NCI-H2107 treated with DMSO at 0.1 percent for 48 hours (cell line): Measurements from ENCODE around the gene PALLD.

Source experiments
- DNase-seq: peaks from one replicate; lab custom pipeline; 2025; ENCODE audit not compliant: unreplicated experiment; lab: John Stamatoyannopoulos, UW

The PALLD gene

DNA sequence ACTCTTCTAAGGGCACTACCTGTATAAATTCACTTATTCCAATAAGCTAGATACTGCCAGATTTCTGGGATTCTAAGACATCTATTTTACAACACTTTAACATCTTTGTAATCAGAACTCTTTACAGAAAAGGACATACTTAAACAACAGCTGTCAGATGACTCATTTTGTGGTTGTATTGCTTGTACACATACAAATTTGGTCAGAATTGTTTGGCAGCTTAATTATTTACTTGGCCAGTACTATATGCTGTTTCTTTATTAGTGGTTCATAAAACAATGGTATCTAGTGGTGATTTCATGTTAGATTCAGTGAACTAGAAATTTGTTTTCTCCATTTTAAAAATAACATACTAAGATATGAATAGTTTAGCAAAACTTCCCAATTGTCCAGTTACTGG is 27.2 kb downstream of the PALLD start:
- DNase-seq: no peak

GRCh38 chr4:168524897-168525296 is 28.0 kb downstream of the PALLD start:
- no peak for DNase-seq

GRCh38 chr4:168527560-168527959 is 30.7 kb downstream of the PALLD start:
- DNase-seq: no peak

- DNase-seq: no peak
Measured at GRCh38 chr4:168528131-168528949, 31.5 kb downstream of the PALLD start.

GRCh38 chr4:168529257-168529656 is 32.4 kb downstream of the PALLD start:
- DNase-seq: no peak

GRCh38 chr4:168531305-168531704 is 34.5 kb downstream of the PALLD start:
- no peak for DNase-seq

GRCh38 chr4:168534535-168534934 is 37.7 kb downstream of the PALLD start:
- no peak for DNase-seq

DNA sequence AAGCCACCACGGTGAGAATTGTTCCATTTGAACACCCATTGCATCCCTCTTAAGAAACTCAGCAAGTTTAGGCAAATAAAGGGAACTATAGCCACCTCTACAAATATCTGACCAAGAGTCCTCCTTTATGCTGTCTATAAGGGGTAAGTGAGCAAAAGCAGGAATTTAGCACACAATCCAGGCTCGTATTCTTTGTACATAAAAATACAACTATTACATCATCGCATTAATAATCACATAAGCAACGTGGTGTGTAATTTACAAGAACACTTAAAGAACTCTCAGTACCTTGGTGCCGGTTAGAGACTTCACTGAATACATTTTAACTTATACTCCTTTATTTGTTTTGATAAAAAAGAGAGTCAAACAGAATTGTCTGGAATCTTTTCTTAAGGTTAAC is 38.8 kb downstream of the PALLD start:
- DNase-seq: no peak

GRCh38 chr4:168536448-168536847 is 39.6 kb downstream of the PALLD start:
- DNase-seq: no peak

DNA sequence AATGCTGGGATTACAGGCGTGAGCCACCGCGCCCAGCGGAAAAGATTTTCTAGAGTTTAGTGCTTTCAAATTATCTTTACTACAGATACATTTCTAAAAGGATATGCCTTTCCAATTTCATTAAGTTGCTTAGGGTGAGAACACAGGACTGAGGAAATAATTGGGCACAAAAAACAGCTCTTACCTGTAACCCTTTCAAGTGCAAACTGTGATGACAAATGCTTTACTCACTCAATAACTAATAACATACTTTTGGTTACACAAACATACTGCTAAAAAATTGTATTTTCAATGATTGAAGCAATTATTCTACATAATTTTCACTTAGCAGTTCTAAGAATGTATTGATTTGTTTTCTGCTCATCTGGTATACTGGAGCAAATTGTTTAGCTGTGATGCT is 40.2 kb downstream of the PALLD start:
- no peak for DNase-seq

GRCh38 chr4:168537571-168537970 is 40.7 kb downstream of the PALLD start:
- DNase-seq: no peak

DNA sequence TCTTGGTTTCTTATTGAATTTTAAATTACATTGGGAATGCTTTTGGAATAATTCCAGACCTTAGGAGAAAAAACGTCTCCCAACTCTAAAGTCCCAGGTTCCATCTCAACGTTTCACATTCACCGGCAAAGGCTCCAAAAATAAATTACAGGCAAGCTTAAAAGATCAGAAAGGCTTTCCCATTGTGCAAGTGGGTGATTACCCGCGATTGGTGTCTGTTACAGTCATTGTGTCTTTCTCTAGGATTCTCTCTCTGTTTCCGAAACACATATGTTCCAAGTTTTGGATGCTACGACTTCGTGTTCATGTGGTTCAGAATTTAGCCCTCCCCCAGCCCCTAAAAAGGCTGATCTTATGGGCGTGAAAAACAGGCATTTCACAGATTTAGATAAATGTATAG is 41.8 kb downstream of the PALLD start:
- DNase-seq: no peak

DNA sequence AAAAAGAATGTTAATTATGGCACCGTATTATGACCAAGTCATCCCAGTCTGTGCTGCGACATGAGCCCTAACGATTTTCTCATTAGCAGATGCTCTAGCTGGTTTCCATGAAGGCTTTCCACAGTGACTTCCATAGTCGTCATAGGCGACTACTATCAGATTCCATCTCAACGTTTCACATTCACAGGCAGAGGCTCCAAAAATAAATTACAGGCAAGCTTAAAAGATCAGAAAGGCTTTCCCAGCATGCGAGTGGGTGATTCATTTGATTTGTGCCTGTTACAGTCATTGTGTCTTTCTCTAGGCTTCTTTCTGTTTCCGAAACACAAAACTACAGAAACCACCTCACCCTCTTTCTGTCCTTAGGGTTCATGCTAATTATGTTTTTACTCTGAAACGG is 43.2 kb downstream of the PALLD start:
- no peak for DNase-seq

DNA sequence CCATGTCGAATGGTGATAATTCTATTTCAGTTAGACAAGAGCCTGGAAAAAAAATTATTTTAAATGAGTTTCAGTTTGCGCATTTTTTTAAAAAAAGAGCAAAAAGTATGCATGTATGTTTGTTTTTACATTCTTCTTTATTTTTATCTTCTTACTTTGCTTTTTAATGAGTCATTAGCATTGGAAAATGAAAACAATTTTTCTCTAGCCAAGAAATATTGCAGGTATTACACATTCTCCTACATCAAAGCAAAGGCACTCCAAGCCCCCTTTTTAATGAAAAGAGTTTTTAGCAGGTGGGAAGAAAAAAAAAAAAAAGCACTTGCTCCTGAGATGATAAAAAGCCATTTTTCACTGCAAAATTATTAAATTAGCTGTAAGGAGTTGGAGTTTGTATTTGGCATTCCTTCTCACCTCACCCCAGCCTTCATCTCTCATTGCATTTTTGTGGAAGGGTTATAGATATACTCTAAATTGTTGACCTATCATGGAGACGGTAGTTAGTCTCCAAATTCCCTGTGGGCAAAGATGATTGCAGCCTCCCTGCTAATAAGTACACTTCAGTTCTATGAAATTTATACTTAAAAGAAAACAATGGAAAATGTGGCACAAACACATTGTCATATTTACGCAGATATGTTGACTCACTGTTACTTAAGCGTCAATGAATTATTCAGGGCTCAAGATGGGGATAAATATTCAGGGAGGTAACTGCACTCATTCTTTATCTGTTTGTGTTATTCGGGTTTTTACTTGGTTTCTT is 43.8 kb downstream of the PALLD start:
- no peak for DNase-seq

DNA sequence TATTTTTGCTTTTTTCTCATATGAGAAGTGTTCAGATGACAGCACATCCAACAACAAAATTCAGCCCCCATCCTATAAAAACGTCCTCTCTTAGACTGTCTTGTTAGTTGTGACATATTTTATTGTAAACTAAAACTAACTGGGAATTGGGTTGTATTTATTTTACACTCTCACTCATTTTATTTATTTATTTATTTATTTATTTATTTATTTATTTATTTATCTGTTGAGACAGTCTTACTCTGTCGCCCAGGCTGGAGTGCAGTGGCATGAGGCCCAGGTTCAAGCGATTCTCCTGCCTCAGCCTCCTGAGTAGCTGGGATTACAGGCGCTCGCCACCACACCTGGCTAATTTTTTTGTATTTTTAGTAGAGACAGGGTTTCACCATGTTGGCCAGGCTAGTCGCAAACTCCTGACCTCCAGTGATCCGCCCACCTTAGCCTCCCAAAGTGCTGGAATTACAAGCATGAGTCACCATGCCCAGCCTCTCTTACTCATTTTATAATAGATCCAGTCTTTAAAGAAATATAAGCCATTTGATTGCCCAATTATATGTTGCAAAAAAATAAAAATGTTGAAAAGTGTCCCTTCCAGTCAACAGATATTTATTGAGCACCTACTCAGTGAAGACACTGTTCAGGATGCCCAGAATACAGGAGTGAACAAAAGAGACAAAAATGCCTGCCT is 44.6 kb downstream of the PALLD start:
- no peak for DNase-seq

- no peak for DNase-seq
Measured at GRCh38 chr4:168549143-168549542, 52.3 kb downstream of the PALLD start.

GRCh38 chr4:168550064-168550766 is 53.4 kb downstream of the PALLD start:
- no peak for DNase-seq

- no peak for DNase-seq
Measured at GRCh38 chr4:168551211-168551610, 54.4 kb downstream of the PALLD start.

- no peak for DNase-seq
Measured at GRCh38 chr4:168551945-168552695, 55.3 kb downstream of the PALLD start.

DNA sequence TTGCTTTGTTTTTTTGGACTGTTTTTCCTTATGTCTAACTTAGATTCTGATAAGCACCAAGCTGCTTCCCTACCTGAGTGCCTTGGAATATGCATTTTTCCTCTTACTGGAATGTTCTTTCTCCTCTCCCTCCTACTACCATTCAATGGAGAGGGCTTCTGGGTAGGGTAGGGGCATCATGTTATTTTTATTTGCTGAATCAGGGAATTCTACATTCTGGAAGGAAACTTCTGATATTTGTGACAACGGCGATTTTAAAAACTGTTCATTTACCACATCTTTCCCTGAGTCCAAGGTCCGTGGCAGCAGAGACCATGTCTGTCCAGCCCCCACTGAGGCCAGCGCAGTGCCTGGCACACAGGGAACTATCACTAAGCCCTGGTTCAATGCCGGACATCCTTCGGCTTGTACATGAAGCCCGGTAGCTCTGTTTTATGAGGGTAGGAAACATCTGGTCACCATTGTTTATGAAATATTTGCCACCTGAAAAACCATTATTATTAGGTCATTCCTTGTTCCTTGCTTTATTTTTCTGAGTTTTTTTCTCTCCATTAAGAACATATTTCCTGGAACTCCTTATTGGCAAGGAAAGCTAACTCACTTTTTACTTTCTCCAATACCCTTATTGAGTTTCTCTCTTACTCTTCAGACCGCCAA is 57.0 kb downstream of the PALLD start:
- no peak for DNase-seq
